Neural cell (in vitro differentiated cells): ENCODE results near the gene SYTL3. TPM values are rescaled to one million over a fixed set of nuclear protein-coding genes. Genes with fewer than 3 reads are reported as not detected.

ENCODE experiments used
- H2AFZ ChIP-seq: fragments of 200-600, 300-800 bp; sonication (generic), shearing (Covaris generic); 2 replicates; pipeline ENCODE4 v1.6.0; 2014; ENCODE audit warnings: low read depth, mild to moderate bottlenecking, antibody characterized with exemption, low read length, moderate library complexity
- H3F3A ChIP-seq: fragments of 200-600 bp; shearing (Covaris generic); 2 replicates; pipeline ENCODE4 v1.6.1; 2016; ENCODE audit warnings: mild to moderate bottlenecking, moderate library complexity, mixed read lengths, antibody characterized with exemption, low read length; ENCODE audit not compliant: insufficient read depth, poor library complexity, severe bottlenecking
- H3K27ac ChIP-seq: fragments of 200-600, 300-800 bp; sonication (generic), shearing (Covaris generic); 2 replicates; pipeline ENCODE4 v1.5.1; 2014; ENCODE audit warnings: mild to moderate bottlenecking, low read length, moderate library complexity
- H3K27me3 ChIP-seq: fragments of 300-800, 200-600 bp; sonication (generic), shearing (Covaris generic); 2 replicates; pipeline ENCODE4 v1.6.0; 2014; ENCODE audit warnings: mild to moderate bottlenecking, low read depth, low read length, moderate library complexity; ENCODE audit not compliant: insufficient read depth
- H3K36me3 ChIP-seq: fragments of 300-800, 200-600 bp; sonication (generic), shearing (Covaris generic); 2 replicates; pipeline ENCODE4 v1.5.1; 2014; ENCODE audit warnings: mild to moderate bottlenecking, antibody characterized with exemption, low read length, moderate library complexity; ENCODE audit not compliant: insufficient read depth
- H3K4me2 ChIP-seq: fragments of 300-800, 200-600 bp; sonication (generic), shearing (Covaris generic); 2 replicates; pipeline ENCODE4 v1.6.0; 2014; ENCODE audit warnings: mild to moderate bottlenecking, low read length
- H3K4me3 ChIP-seq: fragments of 300-800, 200-600 bp; sonication (generic), shearing (Covaris generic); 2 replicates; pipeline ENCODE4 v1.5.1; 2014; ENCODE audit warnings: mild to moderate bottlenecking, low read length, moderate library complexity
- H3K79me2 ChIP-seq: fragments of 200-600 bp; shearing (Covaris generic); replicated peaks from 2 replicates; pipeline ENCODE4 v1.6.0; 2014; ENCODE audit warnings: mild to moderate bottlenecking, low read length, moderate library complexity; ENCODE audit not compliant: insufficient read depth
- H3K9ac ChIP-seq: fragments of 300-800, 200-600 bp; sonication (generic), shearing (Covaris generic); 2 replicates; pipeline ENCODE4 v1.6.1; 2016; ENCODE audit warnings: mild to moderate bottlenecking, low read length, mixed read lengths
- H3K9me2 ChIP-seq: fragments of 200-600 bp; shearing (Covaris generic); 2 replicates; pipeline ENCODE4 v1.6.1; 2016; ENCODE audit warnings: mild to moderate bottlenecking, low read length, mixed read lengths; ENCODE audit not compliant: insufficient read depth
- H3K9me3 ChIP-seq: fragments of 200-600, 300-800 bp; sonication (generic), shearing (Covaris generic); 2 replicates; pipeline ENCODE4 v1.6.1; 2016; ENCODE audit warnings: mild to moderate bottlenecking, mixed run types, low read length, moderate library complexity, mixed read lengths
- H4K20me1 ChIP-seq: fragments of 200-600 bp; shearing (Covaris generic); 2 replicates; pipeline ENCODE4 v1.6.1; 2016; ENCODE audit warnings: mild to moderate bottlenecking, mixed run types; ENCODE audit not compliant: insufficient read depth
- EP300 ChIP-seq: fragments of 450-650 bp; conservative IDR thresholded peaks from 2 replicates; pipeline ENCODE4 v1.6.1; 2014; ENCODE audit warnings: antibody characterized with exemption, mild to moderate bottlenecking, moderate library complexity; ENCODE audit not compliant: poor library complexity, severe bottlenecking
- EZH2 ChIP-seq: fragments of 200-600, 300-800 bp; shearing (Covaris generic), sonication (generic); IDR thresholded peaks from 2 replicates; pipeline ENCODE4 v1.6.1; 2014; ENCODE audit warnings: antibody characterized with exemption, low read length, borderline replicate concordance, mild to moderate bottlenecking; ENCODE audit not compliant: insufficient read depth, poor library complexity, severe bottlenecking
- POLR2AphosphoS5 ChIP-seq: IDR thresholded peaks from 2 replicates; pipeline ENCODE4 v1.6.1; 2012
- RAD21 ChIP-seq: fragments of 450-650 bp; conservative IDR thresholded peaks from 2 replicates; pipeline ENCODE4 v1.6.1; 2014; ENCODE audit warnings: antibody characterized with exemption, mild to moderate bottlenecking, moderate library complexity
- SMC3 ChIP-seq: fragments of 450-650 bp; conservative IDR thresholded peaks from 2 replicates; pipeline ENCODE4 v1.6.1; 2014; ENCODE audit warnings: antibody characterized with exemption, mild to moderate bottlenecking, moderate library complexity; ENCODE audit not compliant: poor library complexity
- TAF1 ChIP-seq: IDR thresholded peaks from 2 replicates; pipeline ENCODE4 v1.6.1; 2012; ENCODE audit warnings: low read depth
- polyA plus RNA-seq: library from polyadenylated mRNA; depleted of rRNA; stranded (reverse); fragments of >200 nt; gene quantifications from 2 replicates; pipeline ENCODE4 v1.2.3, GENCODE V29; 2014
- TF ChIP-seq, protein P1 (sequence below): IDR thresholded peaks from 2 replicates; pipeline ENCODE4 v1.6.1; 2012; ENCODE audit warnings: borderline replicate concordance
- TF ChIP-seq, protein P2 (sequence below): fragments of 450-650 bp; IDR thresholded peaks from 2 replicates; pipeline ENCODE4 v1.5.1; 2014; ENCODE audit warnings: antibody characterized with exemption, mild to moderate bottlenecking, moderate library complexity; ENCODE audit not compliant: poor library complexity, severe bottlenecking

Gene SYTL3
- polyA plus RNA-seq, 1 donor from 2014 or later = 2.1 TPM

- Histone ChIP-seq H3K27ac (no peak overlapping the region), H3K27me3 (no peaks in the 10 kb centered on the region), H3K4me3 (no peak overlapping the region), H3K4me2 (no peak overlapping the region), H3K9ac (no peak overlapping the region), H3K9me2 (no peaks in the 10 kb centered on the region), H3K79me2 (no peaks in the 10 kb centered on the region), H3K9me3 (no peaks in the 10 kb centered on the region), H3F3A (no peaks in the 10 kb centered on the region), H3K36me3 (peaks cover 8% of the 10 kb centered on the region), H2AFZ (no peak overlapping the region), H4K20me1 (no peaks in the 10 kb centered on the region)
- no peak for TF ChIP-seq TAF1
- no peak for TF ChIP-seq SMC3
- no peak for TF ChIP-seq POLR2AphosphoS5
- TF ChIP-seq, protein P1, sequence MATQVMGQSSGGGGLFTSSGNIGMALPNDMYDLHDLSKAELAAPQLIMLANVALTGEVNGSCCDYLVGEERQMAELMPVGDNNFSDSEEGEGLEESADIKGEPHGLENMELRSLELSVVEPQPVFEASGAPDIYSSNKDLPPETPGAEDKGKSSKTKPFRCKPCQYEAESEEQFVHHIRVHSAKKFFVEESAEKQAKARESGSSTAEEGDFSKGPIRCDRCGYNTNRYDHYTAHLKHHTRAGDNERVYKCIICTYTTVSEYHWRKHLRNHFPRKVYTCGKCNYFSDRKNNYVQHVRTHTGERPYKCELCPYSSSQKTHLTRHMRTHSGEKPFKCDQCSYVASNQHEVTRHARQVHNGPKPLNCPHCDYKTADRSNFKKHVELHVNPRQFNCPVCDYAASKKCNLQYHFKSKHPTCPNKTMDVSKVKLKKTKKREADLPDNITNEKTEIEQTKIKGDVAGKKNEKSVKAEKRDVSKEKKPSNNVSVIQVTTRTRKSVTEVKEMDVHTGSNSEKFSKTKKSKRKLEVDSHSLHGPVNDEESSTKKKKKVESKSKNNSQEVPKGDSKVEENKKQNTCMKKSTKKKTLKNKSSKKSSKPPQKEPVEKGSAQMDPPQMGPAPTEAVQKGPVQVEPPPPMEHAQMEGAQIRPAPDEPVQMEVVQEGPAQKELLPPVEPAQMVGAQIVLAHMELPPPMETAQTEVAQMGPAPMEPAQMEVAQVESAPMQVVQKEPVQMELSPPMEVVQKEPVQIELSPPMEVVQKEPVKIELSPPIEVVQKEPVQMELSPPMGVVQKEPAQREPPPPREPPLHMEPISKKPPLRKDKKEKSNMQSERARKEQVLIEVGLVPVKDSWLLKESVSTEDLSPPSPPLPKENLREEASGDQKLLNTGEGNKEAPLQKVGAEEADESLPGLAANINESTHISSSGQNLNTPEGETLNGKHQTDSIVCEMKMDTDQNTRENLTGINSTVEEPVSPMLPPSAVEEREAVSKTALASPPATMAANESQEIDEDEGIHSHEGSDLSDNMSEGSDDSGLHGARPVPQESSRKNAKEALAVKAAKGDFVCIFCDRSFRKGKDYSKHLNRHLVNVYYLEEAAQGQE = no peak
- no peak for TF ChIP-seq EP300
- TF ChIP-seq EZH2 = no peak
- TF ChIP-seq, protein P2, sequence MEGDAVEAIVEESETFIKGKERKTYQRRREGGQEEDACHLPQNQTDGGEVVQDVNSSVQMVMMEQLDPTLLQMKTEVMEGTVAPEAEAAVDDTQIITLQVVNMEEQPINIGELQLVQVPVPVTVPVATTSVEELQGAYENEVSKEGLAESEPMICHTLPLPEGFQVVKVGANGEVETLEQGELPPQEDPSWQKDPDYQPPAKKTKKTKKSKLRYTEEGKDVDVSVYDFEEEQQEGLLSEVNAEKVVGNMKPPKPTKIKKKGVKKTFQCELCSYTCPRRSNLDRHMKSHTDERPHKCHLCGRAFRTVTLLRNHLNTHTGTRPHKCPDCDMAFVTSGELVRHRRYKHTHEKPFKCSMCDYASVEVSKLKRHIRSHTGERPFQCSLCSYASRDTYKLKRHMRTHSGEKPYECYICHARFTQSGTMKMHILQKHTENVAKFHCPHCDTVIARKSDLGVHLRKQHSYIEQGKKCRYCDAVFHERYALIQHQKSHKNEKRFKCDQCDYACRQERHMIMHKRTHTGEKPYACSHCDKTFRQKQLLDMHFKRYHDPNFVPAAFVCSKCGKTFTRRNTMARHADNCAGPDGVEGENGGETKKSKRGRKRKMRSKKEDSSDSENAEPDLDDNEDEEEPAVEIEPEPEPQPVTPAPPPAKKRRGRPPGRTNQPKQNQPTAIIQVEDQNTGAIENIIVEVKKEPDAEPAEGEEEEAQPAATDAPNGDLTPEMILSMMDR = no peak
Observed at GRCh38 chr6:158624684-158625682, 24.9 kb upstream of the SYTL3 start.

DNA sequence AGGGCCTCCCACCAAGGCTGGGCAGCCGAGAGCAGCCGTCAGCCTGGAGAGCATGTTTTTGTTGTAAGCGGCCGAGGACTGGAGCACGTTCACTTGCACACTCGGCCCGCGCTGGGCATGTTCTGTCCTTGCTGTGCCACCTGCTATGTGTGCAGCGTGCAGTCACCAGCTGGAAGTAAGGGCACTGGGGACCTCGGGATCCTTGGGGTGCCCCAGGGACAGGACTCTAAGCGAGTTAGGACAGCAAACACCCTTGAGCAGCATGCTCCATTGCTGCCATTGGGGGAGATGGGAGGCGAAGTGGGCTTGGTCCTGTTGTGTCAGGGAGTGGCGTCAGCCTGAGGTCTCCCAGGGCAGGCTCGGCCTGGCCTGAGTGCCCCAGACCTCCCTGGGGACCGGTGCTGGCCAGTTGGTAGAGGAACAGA is 24.0 kb upstream of the SYTL3 start:
- Histone ChIP-seq H3K27me3 (no peaks in the 10 kb centered on the region), H3K9ac (no peak overlapping the region), H3K36me3 (peaks cover 8% of the 10 kb centered on the region), H3K9me2 (no peaks in the 10 kb centered on the region), H2AFZ (no peak overlapping the region), H3K27ac (no peak overlapping the region), H3K4me2 (no peak overlapping the region), H4K20me1 (no peaks in the 10 kb centered on the region), H3F3A (no peaks in the 10 kb centered on the region), H3K79me2 (no peaks in the 10 kb centered on the region), H3K9me3 (no peaks in the 10 kb centered on the region), H3K4me3 (no peak overlapping the region)
- TF ChIP-seq TAF1 (no peak), EP300 (no peak), RAD21 (no peak), SMC3 (no peak)
- TF ChIP-seq, protein P2 = no peak
